ENCODE measurements around the gene ARHGAP6. TPM values are rescaled to one million over a fixed set of nuclear protein-coding genes. Genes with fewer than 3 reads are reported as not detected.

The ARHGAP6 gene
- total RNA-seq, 1 donor from 2014 or later: 33.6 TPM

DNA sequence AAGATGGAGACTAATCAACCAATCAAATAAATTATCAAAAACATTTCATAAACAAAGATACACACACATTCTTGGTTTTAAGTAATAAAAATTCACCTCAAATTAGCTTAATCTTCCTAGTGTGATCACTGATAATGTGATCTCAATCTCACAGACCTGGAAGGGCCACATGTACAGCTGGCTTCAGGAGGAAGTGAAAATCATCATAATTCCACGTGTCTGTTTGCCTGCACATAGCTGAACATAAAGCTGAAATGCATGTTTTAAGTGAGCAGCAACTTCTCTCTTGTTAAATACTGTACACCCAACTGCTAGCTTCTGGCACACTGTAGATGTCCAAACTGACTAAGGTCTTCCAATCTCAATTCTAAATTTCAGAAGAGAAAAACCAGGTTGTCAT, 53.8 kb downstream of the ARHGAP6 start:
- no peak for DNase-seq (ENCODE audit: low spot score in 2 of 2)
- Histone ChIP-seq H3K27ac (no peak overlapping the region), H3K36me3 (no peaks in the 10 kb centered on the region), H3K4me1 (no peaks in the 10 kb centered on the region), H3K9me3 (no peaks in the 10 kb centered on the region), H3K4me3 (no peak overlapping the region), H3K27me3 (no peaks in the 10 kb centered on the region)
- intact Hi-C loops (cut with DNase I): no loop called here
- TF ChIP-seq, protein P1, sequence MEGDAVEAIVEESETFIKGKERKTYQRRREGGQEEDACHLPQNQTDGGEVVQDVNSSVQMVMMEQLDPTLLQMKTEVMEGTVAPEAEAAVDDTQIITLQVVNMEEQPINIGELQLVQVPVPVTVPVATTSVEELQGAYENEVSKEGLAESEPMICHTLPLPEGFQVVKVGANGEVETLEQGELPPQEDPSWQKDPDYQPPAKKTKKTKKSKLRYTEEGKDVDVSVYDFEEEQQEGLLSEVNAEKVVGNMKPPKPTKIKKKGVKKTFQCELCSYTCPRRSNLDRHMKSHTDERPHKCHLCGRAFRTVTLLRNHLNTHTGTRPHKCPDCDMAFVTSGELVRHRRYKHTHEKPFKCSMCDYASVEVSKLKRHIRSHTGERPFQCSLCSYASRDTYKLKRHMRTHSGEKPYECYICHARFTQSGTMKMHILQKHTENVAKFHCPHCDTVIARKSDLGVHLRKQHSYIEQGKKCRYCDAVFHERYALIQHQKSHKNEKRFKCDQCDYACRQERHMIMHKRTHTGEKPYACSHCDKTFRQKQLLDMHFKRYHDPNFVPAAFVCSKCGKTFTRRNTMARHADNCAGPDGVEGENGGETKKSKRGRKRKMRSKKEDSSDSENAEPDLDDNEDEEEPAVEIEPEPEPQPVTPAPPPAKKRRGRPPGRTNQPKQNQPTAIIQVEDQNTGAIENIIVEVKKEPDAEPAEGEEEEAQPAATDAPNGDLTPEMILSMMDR (IDR thresholded peaks at IDR 0.05): no peak

DNA sequence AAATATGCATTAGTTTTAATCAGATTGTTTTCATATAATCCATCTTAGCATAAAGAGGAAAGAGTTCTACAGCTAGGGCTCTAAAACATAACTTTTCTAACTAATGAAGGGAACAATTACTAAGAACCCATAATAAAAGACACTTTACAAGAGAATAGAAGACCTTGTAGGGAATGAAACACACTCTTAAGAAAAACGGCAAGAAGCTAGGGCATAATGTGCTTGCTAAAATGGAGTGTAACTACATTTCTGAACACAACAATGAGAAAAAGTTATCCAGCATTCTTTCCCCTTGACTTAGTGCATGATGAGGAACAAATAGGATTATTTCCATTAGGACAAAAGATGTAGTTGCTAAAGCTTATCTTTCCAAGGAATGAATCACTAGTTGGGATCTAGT, 54.6 kb downstream of the ARHGAP6 start:
- Histone ChIP-seq H3K36me3 (no peaks in the 10 kb centered on the region), H3K4me3 (no peak overlapping the region), H3K27me3 (no peaks in the 10 kb centered on the region), H3K27ac (no peak overlapping the region), H3K4me1 (no peaks in the 10 kb centered on the region), H3K9me3 (no peaks in the 10 kb centered on the region)
- TF ChIP-seq, protein P1 (IDR thresholded peaks at IDR 0.05): no peak
- intact Hi-C loops (cut with DNase I): no loop called here
- DNase-seq (ENCODE audit: low spot score in 2 of 2): no peak

DNA sequence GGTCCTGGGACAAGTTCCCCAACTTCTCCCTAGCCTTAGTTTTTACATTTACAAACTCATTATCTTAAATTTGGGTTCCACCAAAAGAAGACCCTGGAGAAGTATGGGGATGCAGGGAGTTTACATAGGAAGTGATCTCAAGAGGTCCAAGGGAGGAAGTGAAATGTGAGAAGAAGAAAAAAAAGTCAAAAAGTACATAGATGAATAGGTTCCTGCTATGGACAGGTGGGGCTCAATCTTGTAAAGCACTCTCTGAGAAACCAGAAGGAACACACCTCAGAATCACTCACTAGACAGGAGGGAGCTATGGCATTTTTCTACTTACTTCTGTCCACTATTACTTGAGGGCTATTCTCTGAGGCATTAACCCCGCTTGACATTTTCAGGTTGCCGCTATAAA, 56.6 kb downstream of the ARHGAP6 start:
- no peaks in the 10 kb centered on the region for H3K27me3 ChIP-seq
- no peaks in the 10 kb centered on the region for H3K9me3 ChIP-seq
- H3K27ac ChIP-seq: no peak overlapping the region
- TF ChIP-seq, protein P1 (IDR thresholded peaks at IDR 0.05): no peak
- no peak overlapping the region for H3K4me3 ChIP-seq
- no peak for DNase-seq (ENCODE audit: low spot score in 2 of 2)
- H3K4me1 ChIP-seq: no peaks in the 10 kb centered on the region
- intact Hi-C loops (cut with DNase I): no loop called here
- no peaks in the 10 kb centered on the region for H3K36me3 ChIP-seq

DNA sequence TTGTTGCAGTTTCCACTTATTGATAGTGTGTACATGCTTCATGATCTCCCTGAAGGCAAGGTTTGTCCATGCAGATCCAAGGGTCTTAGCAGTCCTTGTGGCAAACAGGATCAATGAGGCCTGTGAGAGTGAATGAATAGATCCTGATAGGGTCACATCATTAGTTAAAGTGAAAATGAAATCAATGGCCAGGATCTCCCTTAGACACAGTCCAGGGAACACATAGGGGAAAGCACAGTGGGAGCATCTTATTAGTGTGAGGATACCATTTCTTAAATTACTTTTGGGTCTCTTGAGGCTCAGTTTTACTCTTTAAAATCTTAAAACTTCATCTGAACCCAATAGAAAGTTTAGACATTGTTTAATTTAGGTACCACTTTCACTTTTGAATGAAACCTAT, 59.3 kb downstream of the ARHGAP6 start:
- Histone ChIP-seq H3K4me3 (no peak overlapping the region), H3K27ac (no peak overlapping the region), H3K27me3 (no peaks in the 10 kb centered on the region), H3K36me3 (no peaks in the 10 kb centered on the region), H3K9me3 (no peaks in the 10 kb centered on the region), H3K4me1 (no peaks in the 10 kb centered on the region)
- DNase-seq (ENCODE audit: low spot score in 2 of 2): no peak
- TF ChIP-seq, protein P1 (IDR thresholded peaks at IDR 0.05): no peak
- intact Hi-C loops (cut with DNase I): no loop called here

DNA sequence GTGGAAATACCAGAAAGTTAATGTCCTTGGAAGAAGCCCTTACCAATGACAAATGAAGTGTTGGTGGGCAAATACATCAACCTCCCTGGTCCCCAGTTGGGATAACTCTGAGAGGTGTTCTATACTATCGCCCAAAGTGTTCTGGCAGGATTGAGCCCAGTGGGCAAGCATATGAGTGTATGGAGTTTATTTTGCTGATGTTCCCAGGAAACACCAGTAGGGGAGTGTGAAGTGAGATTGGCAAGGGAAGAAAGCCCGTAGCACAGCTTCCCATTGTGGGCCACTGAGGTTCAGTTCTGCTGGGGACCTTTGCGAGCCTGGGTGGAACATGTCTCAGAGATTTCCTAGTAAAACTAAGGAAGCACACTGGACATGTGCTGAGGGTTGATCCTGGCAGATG, 65.1 kb downstream of the ARHGAP6 start:
- Histone ChIP-seq H3K4me1 (no peaks in the 10 kb centered on the region), H3K27me3 (no peaks in the 10 kb centered on the region), H3K36me3 (no peaks in the 10 kb centered on the region), H3K27ac (no peak overlapping the region), H3K4me3 (no peak overlapping the region), H3K9me3 (no peaks in the 10 kb centered on the region)
- TF ChIP-seq, protein P1 (IDR thresholded peaks at IDR 0.05): no peak
- intact Hi-C loops (cut with DNase I): no loop called here
- no peak for DNase-seq (ENCODE audit: low spot score in 2 of 2)

DNA sequence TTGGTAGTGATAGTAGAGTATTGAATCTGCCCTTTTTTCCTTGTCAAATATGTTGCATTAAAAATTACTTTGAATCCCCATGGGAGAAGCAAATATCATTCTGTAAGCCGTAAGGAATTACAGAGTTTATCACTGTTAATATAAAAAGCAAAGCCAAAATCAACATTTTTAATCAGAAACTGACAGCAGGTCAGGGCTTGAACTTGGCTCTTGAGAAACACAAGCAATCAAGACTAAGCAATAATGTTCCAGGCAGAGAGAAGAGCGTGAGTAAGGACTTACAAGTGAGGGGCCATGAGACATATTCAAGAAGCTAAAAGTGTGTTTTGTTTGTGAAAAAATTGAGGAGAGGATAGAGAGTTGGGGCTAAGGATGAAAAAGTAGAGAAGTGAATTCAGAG, 68.2 kb downstream of the ARHGAP6 start:
- H3K4me3 ChIP-seq: no peak overlapping the region

More for the DNA sequence above, 68.2 kb downstream of the ARHGAP6 start:
- TF ChIP-seq, protein P1 (IDR thresholded peaks at IDR 0.05): no peak
- Histone ChIP-seq H3K36me3 (no peaks in the 10 kb centered on the region), H3K9me3 (no peaks in the 10 kb centered on the region), H3K4me1 (no peaks in the 10 kb centered on the region), H3K27me3 (no peaks in the 10 kb centered on the region), H3K27ac (no peak overlapping the region)
- intact Hi-C loops (cut with DNase I): no loop called here
- DNase-seq (ENCODE audit: low spot score in 2 of 2): no peak

Data from ascending aorta (tissue), 2 donors.